Measurements from ENCODE around the gene VSIR. TPM values are rescaled to one million over a fixed set of nuclear protein-coding genes. Genes with fewer than 3 reads are reported as not detected.

VSIR gene
- total RNA-seq, 1 experiment from 2014 or later, result 0.07 TPM

DNA sequence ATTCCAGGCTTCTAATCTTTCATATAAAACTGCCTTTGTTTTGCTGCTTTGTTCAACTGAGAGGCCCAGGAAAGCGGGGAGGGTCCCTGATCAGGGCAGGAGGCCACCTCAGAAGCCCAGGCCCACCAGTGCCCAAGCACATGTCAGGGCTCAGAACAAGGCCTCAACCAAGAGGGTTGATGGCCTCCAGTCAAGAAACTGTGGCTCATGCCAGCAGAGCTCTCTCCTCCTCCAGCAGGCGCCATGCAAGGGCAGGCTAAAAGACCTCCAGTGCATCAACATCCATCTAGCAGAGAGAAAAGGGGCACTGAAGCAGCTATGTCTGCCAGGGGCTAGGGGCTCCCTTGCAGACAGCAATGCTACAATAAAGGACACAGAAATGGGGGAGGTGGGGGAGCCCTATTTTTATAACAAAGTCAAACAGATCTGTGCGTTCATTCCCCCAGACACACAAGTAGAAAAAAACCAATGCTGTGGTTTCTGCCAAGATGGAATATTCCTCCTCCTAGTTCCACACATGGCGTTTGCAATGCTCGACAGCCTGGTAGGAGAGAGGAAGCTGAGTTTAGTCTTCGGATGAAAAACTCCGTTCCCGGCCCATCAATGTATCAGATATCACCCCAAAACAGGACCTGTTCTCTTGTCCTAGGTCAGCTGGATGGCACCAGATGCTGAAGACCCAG lies 43.8 kb upstream of the VSIR start:
- no peaks in the 10 kb centered on the region; the same call in 1 of the 2 replicates for H4K20me1 ChIP-seq (ENCODE audit: insufficient read depth, low read depth, low read length)
- H3K9ac ChIP-seq (ENCODE audit: low read length), result no peak overlapping the region
- no peaks in the 10 kb centered on the region; the same call in 1 of the 2 replicates for H3K36me3 ChIP-seq (ENCODE audit: insufficient read depth, low read length)

DNA sequence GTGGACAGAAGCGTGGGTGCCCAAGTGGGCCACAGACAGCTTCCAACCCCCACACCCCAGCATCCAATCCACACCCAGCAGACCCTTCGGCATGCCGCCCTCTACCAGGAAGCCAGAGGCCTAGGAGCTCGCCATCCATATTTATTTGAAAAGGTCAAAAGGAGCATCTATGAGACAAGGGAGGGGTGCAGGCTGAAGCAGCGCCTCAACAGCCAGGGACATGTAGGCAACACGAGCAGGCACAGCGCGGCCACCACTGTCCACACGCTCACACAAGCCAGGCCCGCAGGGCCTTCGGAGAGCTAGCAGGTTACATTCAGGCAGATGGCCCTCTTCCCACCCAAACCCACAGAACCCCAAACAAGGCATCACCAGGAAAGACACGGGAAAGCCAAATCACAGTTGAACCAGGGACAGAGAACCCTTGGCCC lies 43.1 kb upstream of the VSIR start:
- Histone ChIP-seq H3K4me3 (ENCODE audit: low read length) (no peak overlapping the region), H3K9me2 (replicated peaks; ENCODE audit: insufficient read depth, low read length) (no peaks in the 10 kb centered on the region), H3K27ac (ENCODE audit: low read length) (no peak overlapping the region), H3K27me3 (ENCODE audit: low read length) (no peaks in the 10 kb centered on the region), H3K79me2 (ENCODE audit: low read length) (no peaks in the 10 kb centered on the region), H3K9me3 (ENCODE audit: low read length) (no peaks in the 10 kb centered on the region), H3K4me1 (ENCODE audit: low read length) (no peaks in the 10 kb centered on the region), H3K4me2 (ENCODE audit: low read depth, low read length, poor library complexity, severe bottlenecking) (no peak overlapping the region), H2AFZ (ENCODE audit: low read length) (no peak overlapping the region), H3K9ac (ENCODE audit: low read length) (no peak overlapping the region), H3K36me3 (ENCODE audit: insufficient read depth, low read length) (no peaks in the 10 kb centered on the region; the same call in 1 of the 2 replicates), H4K20me1 (ENCODE audit: insufficient read depth, low read depth, low read length) (no peaks in the 10 kb centered on the region; the same call in 1 of the 2 replicates)
- no peak for DNase-seq

More for the DNA sequence above, 43.8 kb upstream of the VSIR start:
- Histone ChIP-seq H2AFZ (ENCODE audit: low read length) (no peak overlapping the region), H3K27ac (ENCODE audit: low read length) (no peak overlapping the region), H3K4me1 (ENCODE audit: low read length) (no peaks in the 10 kb centered on the region), H3K9me3 (ENCODE audit: low read length) (no peaks in the 10 kb centered on the region), H3K79me2 (ENCODE audit: low read length) (no peaks in the 10 kb centered on the region), H3K27me3 (ENCODE audit: low read length) (no peaks in the 10 kb centered on the region), H3K4me2 (ENCODE audit: low read depth, low read length, poor library complexity, severe bottlenecking) (no peak overlapping the region), H3K9me2 (replicated peaks; ENCODE audit: insufficient read depth, low read length) (no peaks in the 10 kb centered on the region), H3K4me3 (ENCODE audit: low read length) (no peak overlapping the region)
- DNase-seq, result no peak

DNA sequence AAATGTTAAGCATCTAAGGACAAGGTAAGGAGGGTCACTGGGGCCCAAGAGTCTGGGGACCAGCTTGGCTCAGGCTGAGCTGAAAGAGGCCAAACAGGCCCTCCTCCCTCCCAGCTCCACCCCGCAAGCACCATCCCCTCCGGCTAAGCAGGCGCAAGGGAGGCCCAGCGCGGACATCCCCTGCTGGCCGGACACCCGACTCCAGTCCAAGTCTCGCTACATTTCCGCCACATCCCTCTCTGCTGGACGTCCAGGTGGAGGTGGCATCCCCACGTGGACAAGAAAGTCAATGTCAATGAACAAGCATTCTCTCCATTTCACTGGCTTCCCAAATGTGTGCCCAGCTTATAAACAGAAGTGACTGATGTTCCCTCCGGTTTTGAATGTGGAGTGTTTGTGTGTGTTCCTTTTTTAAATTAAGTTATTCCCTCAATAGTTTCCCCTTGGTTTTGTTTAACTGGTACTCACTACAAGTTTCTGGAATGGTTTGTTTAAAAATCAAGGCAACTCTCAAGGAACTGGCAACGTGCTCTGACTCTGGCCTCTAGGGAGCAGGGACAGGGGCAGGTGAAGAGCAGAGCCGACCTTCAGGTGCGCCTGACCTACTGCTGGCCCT lies 42.3 kb upstream of the VSIR start:
- Histone ChIP-seq H3K36me3 (ENCODE audit: insufficient read depth, low read length) (no peaks in the 10 kb centered on the region; the same call in 1 of the 2 replicates), H3K9me3 (ENCODE audit: low read length) (no peaks in the 10 kb centered on the region), H3K4me1 (ENCODE audit: low read length) (no peaks in the 10 kb centered on the region), H3K4me2 (ENCODE audit: low read depth, low read length, poor library complexity, severe bottlenecking) (no peak overlapping the region), H3K9me2 (replicated peaks; ENCODE audit: insufficient read depth, low read length) (no peaks in the 10 kb centered on the region), H4K20me1 (ENCODE audit: insufficient read depth, low read depth, low read length) (no peaks in the 10 kb centered on the region; the same call in 1 of the 2 replicates), H3K27me3 (ENCODE audit: low read length) (no peaks in the 10 kb centered on the region), H3K27ac (ENCODE audit: low read length) (no peak overlapping the region), H3K4me3 (ENCODE audit: low read length) (no peak overlapping the region), H3K9ac (ENCODE audit: low read length) (no peak overlapping the region), H2AFZ (ENCODE audit: low read length) (no peak overlapping the region), H3K79me2 (ENCODE audit: low read length) (no peaks in the 10 kb centered on the region)
- no peak for DNase-seq

GRCh38 chr10:71814922-71815411 lies 41.6 kb upstream of the VSIR start:
- no peak overlapping the region for H3K27ac ChIP-seq (ENCODE audit: low read length)
- no peaks in the 10 kb centered on the region; the same call in 1 of the 2 replicates for H4K20me1 ChIP-seq (ENCODE audit: insufficient read depth, low read depth, low read length)
- no peaks in the 10 kb centered on the region for H3K27me3 ChIP-seq (ENCODE audit: low read length)
- no peak overlapping the region for H3K4me2 ChIP-seq (ENCODE audit: low read depth, low read length, poor library complexity, severe bottlenecking)
- H3K9ac ChIP-seq (ENCODE audit: low read length), result no peak overlapping the region
- no peaks in the 10 kb centered on the region for H3K9me3 ChIP-seq (ENCODE audit: low read length)
- no peak overlapping the region for H3K4me3 ChIP-seq (ENCODE audit: low read length)
- no peaks in the 10 kb centered on the region for H3K9me2 ChIP-seq (replicated peaks; ENCODE audit: insufficient read depth, low read length)
- DNase-seq, result no peak
- no peaks in the 10 kb centered on the region; the same call in 1 of the 2 replicates for H3K36me3 ChIP-seq (ENCODE audit: insufficient read depth, low read length)
- H2AFZ ChIP-seq (ENCODE audit: low read length), result no peak overlapping the region
- no peaks in the 10 kb centered on the region for H3K79me2 ChIP-seq (ENCODE audit: low read length)
- no peaks in the 10 kb centered on the region for H3K4me1 ChIP-seq (ENCODE audit: low read length)

- Histone ChIP-seq H3K36me3 (ENCODE audit: insufficient read depth, low read length) (no peaks in the 10 kb centered on the region; the same call in 1 of the 2 replicates), H3K79me2 (ENCODE audit: low read length) (no peaks in the 10 kb centered on the region), H3K4me1 (ENCODE audit: low read length) (no peaks in the 10 kb centered on the region), H2AFZ (ENCODE audit: low read length) (no peak overlapping the region), H3K9me2 (replicated peaks; ENCODE audit: insufficient read depth, low read length) (no peaks in the 10 kb centered on the region), H3K27me3 (ENCODE audit: low read length) (no peaks in the 10 kb centered on the region), H4K20me1 (ENCODE audit: insufficient read depth, low read depth, low read length) (no peaks in the 10 kb centered on the region), H3K4me2 (ENCODE audit: low read depth, low read length, poor library complexity, severe bottlenecking) (no peak overlapping the region), H3K4me3 (ENCODE audit: low read length) (no peak overlapping the region), H3K27ac (ENCODE audit: low read length) (no peak overlapping the region), H3K9me3 (ENCODE audit: low read length) (no peaks in the 10 kb centered on the region), H3K9ac (ENCODE audit: low read length) (no peak overlapping the region)
- no peak for DNase-seq
These were observed 39.7 kb upstream of the VSIR start for GRCh38 chr10:71812913-71813590.

DNA sequence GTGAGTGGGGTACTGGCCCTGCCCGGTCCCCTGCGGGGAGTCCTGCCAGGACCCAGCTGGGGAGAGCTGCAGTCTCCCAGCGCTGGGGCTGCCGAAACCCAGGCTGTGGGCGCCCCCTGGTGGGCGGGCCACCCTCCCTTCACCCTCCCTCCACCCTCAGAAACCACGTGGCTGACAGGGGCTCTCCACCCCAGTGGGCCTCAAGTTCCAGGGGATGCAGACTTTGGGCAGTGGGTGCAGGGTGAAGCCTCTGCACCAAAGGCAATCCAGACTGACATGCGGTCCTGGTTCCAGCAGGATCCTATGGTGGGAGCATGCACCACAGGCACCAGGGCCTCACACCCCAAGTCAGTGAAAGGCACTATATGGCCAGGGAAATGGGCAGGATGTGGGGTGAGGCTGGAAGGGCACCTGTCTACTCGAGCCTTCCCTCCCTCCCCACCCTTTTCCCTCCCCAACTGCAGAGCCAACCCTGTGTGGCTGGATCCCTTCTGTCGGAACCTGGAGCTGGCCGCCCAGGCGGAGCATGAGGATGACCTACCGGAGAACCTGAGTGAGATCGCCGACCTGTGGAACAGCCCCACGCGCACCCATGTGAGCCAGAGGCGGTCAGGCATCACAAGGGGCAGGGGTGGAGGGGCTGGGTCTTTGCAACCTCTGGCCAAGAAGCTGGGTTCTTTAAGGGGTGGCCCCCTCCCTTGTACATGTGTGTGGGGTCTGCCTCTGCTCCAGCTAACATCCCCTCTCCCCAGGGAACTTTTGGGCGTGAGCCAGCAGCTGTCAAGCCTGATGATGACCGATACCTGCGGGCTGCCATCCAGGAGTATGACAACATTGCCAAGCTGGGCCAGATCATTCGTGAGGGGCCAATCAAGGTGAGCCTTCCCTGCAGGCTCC lies 38.9 kb upstream of the VSIR start:
- Histone ChIP-seq H3K4me2 (ENCODE audit: low read depth, low read length, poor library complexity, severe bottlenecking) (no peak overlapping the region), H3K9ac (ENCODE audit: low read length) (no peak overlapping the region), H3K27ac (ENCODE audit: low read length) (no peak overlapping the region), H3K4me1 (ENCODE audit: low read length) (no peaks in the 10 kb centered on the region), H3K9me2 (replicated peaks; ENCODE audit: insufficient read depth, low read length) (no peaks in the 10 kb centered on the region), H4K20me1 (ENCODE audit: insufficient read depth, low read depth, low read length) (no peaks in the 10 kb centered on the region), H3K36me3 (ENCODE audit: insufficient read depth, low read length) (no peaks in the 10 kb centered on the region; the same call in 1 of the 2 replicates), H3K9me3 (ENCODE audit: low read length) (no peaks in the 10 kb centered on the region), H3K4me3 (ENCODE audit: low read length) (no peak overlapping the region), H3K79me2 (ENCODE audit: low read length) (no peaks in the 10 kb centered on the region), H2AFZ (ENCODE audit: low read length) (no peak overlapping the region), H3K27me3 (ENCODE audit: low read length) (no peaks in the 10 kb centered on the region)
- DNase-seq, result peak; percentile 89

DNA sequence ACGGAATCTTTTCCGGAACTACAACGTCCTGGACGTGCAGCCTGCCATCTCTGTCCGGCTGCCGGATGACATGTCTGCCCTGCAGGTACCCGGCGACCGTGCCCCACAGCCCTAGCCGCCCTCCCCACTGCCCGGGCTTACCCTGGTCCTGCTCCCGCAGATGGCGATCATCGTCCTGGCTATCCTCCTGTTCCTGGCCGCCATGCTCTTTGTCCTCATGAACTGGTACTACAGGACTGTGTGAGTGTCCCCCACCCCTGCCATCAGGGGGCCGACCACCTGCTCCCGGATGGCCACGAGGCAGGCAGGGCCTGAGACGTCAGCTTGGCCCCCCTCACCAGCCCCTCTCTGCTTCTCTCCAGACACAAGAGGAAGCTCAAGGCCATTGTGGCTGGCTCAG lies 38.0 kb upstream of the VSIR start:
- Histone ChIP-seq H2AFZ (ENCODE audit: low read length) (no peak overlapping the region), H3K9me2 (replicated peaks; ENCODE audit: insufficient read depth, low read length) (no peaks in the 10 kb centered on the region), H3K27ac (ENCODE audit: low read length) (no peak overlapping the region), H3K79me2 (ENCODE audit: low read length) (no peaks in the 10 kb centered on the region), H3K27me3 (ENCODE audit: low read length) (no peaks in the 10 kb centered on the region), H3K36me3 (ENCODE audit: insufficient read depth, low read length) (no peaks in the 10 kb centered on the region), H3K9ac (ENCODE audit: low read length) (no peak overlapping the region), H3K4me2 (ENCODE audit: low read depth, low read length, poor library complexity, severe bottlenecking) (no peak overlapping the region), H3K9me3 (ENCODE audit: low read length) (no peaks in the 10 kb centered on the region), H4K20me1 (ENCODE audit: insufficient read depth, low read depth, low read length) (no peaks in the 10 kb centered on the region), H3K4me3 (ENCODE audit: low read length) (no peak overlapping the region), H3K4me1 (ENCODE audit: low read length) (no peaks in the 10 kb centered on the region)
- DNase-seq, result no peak

Data from Karpas-422 (cell line).